ENCODE data around the gene UCN2. TPM values are rescaled to one million over a fixed set of nuclear protein-coding genes. Genes with fewer than 3 reads are reported as not detected.

UCN2 gene
- total RNA-seq, 3 donors from 2014 or later: 0.44 TPM; not detected in 2

- no peak for DNase-seq (ENCODE audit: low spot score in 2 of 2)
- Histone ChIP-seq H3K4me3 (no peak overlapping the region), H3K27me3 (no peaks in the 10 kb centered on the region), H3K4me1 (no peaks in the 10 kb centered on the region), H3K9me3 (no peaks in the 10 kb centered on the region), H3K36me3 (no peaks in the 10 kb centered on the region), H3K27ac (no peak overlapping the region)
- intact Hi-C loops (cut with DNase I; ENCODE audit: low total_unique reads): no loop called here
- TF ChIP-seq CTCF (IDR thresholded peaks at IDR 0.05) (no peak), POLR2AphosphoS5 (IDR thresholded peaks at IDR 0.05) (no peak), POLR2A (IDR thresholded peaks at IDR 0.05) (no peak)
Observed at GRCh38 chr3:48528754-48529153, 34.8 kb downstream of the UCN2 start.

GRCh38 chr3:48528048-48528447 lies 35.5 kb downstream of the UCN2 start:
- TF ChIP-seq CTCF (IDR thresholded peaks at IDR 0.05) (no peak), POLR2AphosphoS5 (IDR thresholded peaks at IDR 0.05) (no peak), POLR2A (IDR thresholded peaks at IDR 0.05) (no peak)
- intact Hi-C loops (cut with DNase I; ENCODE audit: low total_unique reads): no loop called here
- H3K9me3 ChIP-seq: no peaks in the 10 kb centered on the region
- no peak overlapping the region for H3K4me3 ChIP-seq
- no peaks in the 10 kb centered on the region for H3K4me1 ChIP-seq
- H3K27ac ChIP-seq: no peak overlapping the region
- no peaks in the 10 kb centered on the region for H3K27me3 ChIP-seq
- no peaks in the 10 kb centered on the region for H3K36me3 ChIP-seq
- no peak for DNase-seq (ENCODE audit: low spot score in 2 of 2)

- no peak for TF ChIP-seq POLR2AphosphoS5 (IDR thresholded peaks at IDR 0.05)
- no peak for TF ChIP-seq CTCF (IDR thresholded peaks at IDR 0.05)
- no peak for TF ChIP-seq POLR2A (IDR thresholded peaks at IDR 0.05)
Observed at GRCh38 chr3:48524970-48525369, 38.6 kb downstream of the UCN2 start.

GRCh38 chr3:48521635-48522034 lies 41.9 kb downstream of the UCN2 start:
- Histone ChIP-seq H3K27me3 (no peaks in the 10 kb centered on the region), H3K9me3 (no peaks in the 10 kb centered on the region), H3K4me3 (no peak overlapping the region), H3K27ac (no peak overlapping the region), H3K4me1 (no peaks in the 10 kb centered on the region), H3K36me3 (no peaks in the 10 kb centered on the region)
- DNase-seq (ENCODE audit: low spot score in 2 of 2): no peak
- intact Hi-C loops (cut with DNase I; ENCODE audit: low total_unique reads): no loop called here
- no peak for TF ChIP-seq CTCF (IDR thresholded peaks at IDR 0.05)
- TF ChIP-seq POLR2A (IDR thresholded peaks at IDR 0.05): no peak
- no peak for TF ChIP-seq POLR2AphosphoS5 (IDR thresholded peaks at IDR 0.05)

More at GRCh38 chr3:48524970-48525369, 38.6 kb downstream of the UCN2 start:
- H3K9me3 ChIP-seq: no peaks in the 10 kb centered on the region
- intact Hi-C loops (cut with DNase I; ENCODE audit: low total_unique reads): no loop called here
- no peak for DNase-seq (ENCODE audit: low spot score in 2 of 2)
- H3K4me1 ChIP-seq: no peaks in the 10 kb centered on the region
- H3K27ac ChIP-seq: no peak overlapping the region
- H3K27me3 ChIP-seq: no peaks in the 10 kb centered on the region
- no peaks in the 10 kb centered on the region for H3K36me3 ChIP-seq
- no peak overlapping the region for H3K4me3 ChIP-seq

- Histone ChIP-seq H3K27ac (no peak overlapping the region), H3K9me3 (no peaks in the 10 kb centered on the region), H3K4me3 (no peak overlapping the region), H3K4me1 (no peaks in the 10 kb centered on the region), H3K27me3 (no peaks in the 10 kb centered on the region), H3K36me3 (no peaks in the 10 kb centered on the region)
- intact Hi-C loops (cut with DNase I; ENCODE audit: low total_unique reads): no loop called here
- TF ChIP-seq POLR2A (IDR thresholded peaks at IDR 0.05) (no peak), CTCF (IDR thresholded peaks at IDR 0.05) (no peak), POLR2AphosphoS5 (IDR thresholded peaks at IDR 0.05) (no peak)
- no peak for DNase-seq (ENCODE audit: low spot score in 2 of 2)
Observed at GRCh38 chr3:48519277-48519643, 44.3 kb downstream of the UCN2 start.
